Neuronal stem cell (in vitro differentiated cells): Measurements from ENCODE around the gene EHBP1L1.
A peak's percentile ranks its signal among the peaks of the same experiment; 100 is the strongest.

Source experiments
- DNase-seq: peaks from one replicate; pipeline ENCODE4 v3.0.0-alpha.2; 2013; ENCODE audit warnings: low spot score
- H2AFZ ChIP-seq: one replicate; pipeline ENCODE4 v1.6.1; 2013; ENCODE audit warnings: mild to moderate bottlenecking, low read length, inconsistent platforms
- H2AK5ac ChIP-seq: 2 replicates; pipeline ENCODE4 v1.6.1; 2013; ENCODE audit warnings: low read depth, mild to moderate bottlenecking, inconsistent platforms, low read length, moderate library complexity, mixed read lengths
- H2BK120ac ChIP-seq: 2 replicates; pipeline ENCODE4 v1.6.1; 2013; ENCODE audit warnings: low read depth, mild to moderate bottlenecking, inconsistent platforms, low read length, moderate library complexity, mixed read lengths
- H2BK12ac ChIP-seq: one replicate; pipeline ENCODE4 v1.6.1; 2013; ENCODE audit warnings: low read length, inconsistent platforms
- H2BK15ac ChIP-seq: 2 replicates; pipeline ENCODE4 v1.6.1; 2013; ENCODE audit warnings: mild to moderate bottlenecking, low read length, inconsistent platforms, mixed read lengths
- H2BK5ac ChIP-seq: one replicate; pipeline ENCODE4 v1.6.1; 2013; ENCODE audit warnings: inconsistent platforms, mild to moderate bottlenecking, low read length, moderate library complexity
- H3K14ac ChIP-seq: one replicate; pipeline ENCODE4 v1.6.1; 2013; ENCODE audit warnings: low read length, inconsistent platforms
- H3K18ac ChIP-seq: 2 replicates; pipeline ENCODE4 v1.6.1; 2013; ENCODE audit warnings: low read length, inconsistent platforms
- H3K23ac ChIP-seq: 2 replicates; pipeline ENCODE4 v1.6.1; 2013; ENCODE audit warnings: low read depth, mild to moderate bottlenecking, mixed read lengths, low read length, inconsistent platforms; ENCODE audit not compliant: poor library complexity
- H3K27ac ChIP-seq: replicated peaks from 3 replicates; pipeline ENCODE4 v1.5.1; 2013; ENCODE audit warnings: low read length, inconsistent platforms
- H3K27me3 ChIP-seq, 3 experiments: 2 replicates each; pipeline ENCODE4 v1.6.1; 2013; ENCODE audit warnings: low read length in 3 of 3, mild to moderate bottlenecking in 2 of 3, inconsistent platforms in 1 of 3, low read depth in 1 of 3, mixed read lengths in 1 of 3, moderate library complexity in 1 of 3; ENCODE audit not compliant: control insufficient read depth in 3 of 3, insufficient read depth in 3 of 3
- H3K36me3 ChIP-seq, 2 donors: replicated peaks in 1 of 2; 2 replicates each; pipeline ENCODE4 v1.6.1; 2013; ENCODE audit warnings: low read length in 2 of 2; ENCODE audit not compliant: control insufficient read depth in 2 of 2, insufficient read depth in 2 of 2
- H3K4ac ChIP-seq: 2 replicates; pipeline ENCODE4 v1.6.1; 2013; ENCODE audit warnings: inconsistent platforms, mild to moderate bottlenecking, low read length, moderate library complexity
- H3K4me1 ChIP-seq, 2 donors: 1 replicate in 1 of 2; 2 replicates in 1 of 2; pipeline ENCODE4 v1.6.1; 2013; ENCODE audit warnings: low read length in 2 of 2, low read depth in 1 of 2; ENCODE audit not compliant: control insufficient read depth in 2 of 2, insufficient read depth in 1 of 2
- H3K4me2 ChIP-seq: one replicate; pipeline ENCODE4 v1.6.1; 2013; ENCODE audit warnings: mild to moderate bottlenecking, low read length, inconsistent platforms; ENCODE audit not compliant: insufficient read depth, poor library complexity, severe bottlenecking
- H3K4me3 ChIP-seq, 2 donors: 2 replicates each; pipeline ENCODE4 v1.5.1; 2013; ENCODE audit warnings: low read length in 2 of 2, mild to moderate bottlenecking in 2 of 2, inconsistent platforms in 1 of 2, moderate library complexity in 1 of 2
- H3K79me1 ChIP-seq: one replicate; pipeline ENCODE4 v1.6.1; 2013; ENCODE audit warnings: low read depth, mild to moderate bottlenecking, inconsistent platforms, low read length, moderate library complexity
- H3K9ac ChIP-seq: one replicate; pipeline ENCODE4 v1.6.1; 2013; ENCODE audit warnings: mild to moderate bottlenecking, low read depth, low read length, inconsistent platforms; ENCODE audit not compliant: poor library complexity
- H3K9me3 ChIP-seq, 2 donors: replicated peaks in 1 of 2; 2 replicates each; pipeline versions ENCODE3 to v1.6.1; 2013; ENCODE audit warnings: low read length in 2 of 2, mild to moderate bottlenecking in 2 of 2, inconsistent platforms in 1 of 2, low read depth in 1 of 2, mixed read lengths in 1 of 2, moderate library complexity in 1 of 2; ENCODE audit not compliant: control insufficient read depth in 2 of 2, insufficient read depth in 1 of 2
- H4K8ac ChIP-seq: one replicate; pipeline ENCODE4 v1.6.1; 2013; ENCODE audit warnings: low read depth, mild to moderate bottlenecking, inconsistent platforms, low read length, moderate library complexity
- H4K91ac ChIP-seq: one replicate; pipeline ENCODE4 v1.6.1; 2013; ENCODE audit warnings: low read length, low read depth, mild to moderate bottlenecking, inconsistent platforms; ENCODE audit not compliant: poor library complexity
- WGBS, 2 donors: extraction: QIAGEN DNeasy Blood & Tissue Kit; methylation state at CpG; one replicate each; pipeline ENCODE4 v1.1.7; 2013; ENCODE audit warnings: missing lambda C conversion rate in 2 of 2, mixed read lengths in 1 of 2; ENCODE audit not compliant: insufficient read length in 2 of 2, insufficient replicate concordance in 1 of 2; ENCODE audit errors: extremely low coverage in 2 of 2; 5-methylcytosine and 5-hydroxymethylcytosine counted together

Gene EHBP1L1

DNA sequence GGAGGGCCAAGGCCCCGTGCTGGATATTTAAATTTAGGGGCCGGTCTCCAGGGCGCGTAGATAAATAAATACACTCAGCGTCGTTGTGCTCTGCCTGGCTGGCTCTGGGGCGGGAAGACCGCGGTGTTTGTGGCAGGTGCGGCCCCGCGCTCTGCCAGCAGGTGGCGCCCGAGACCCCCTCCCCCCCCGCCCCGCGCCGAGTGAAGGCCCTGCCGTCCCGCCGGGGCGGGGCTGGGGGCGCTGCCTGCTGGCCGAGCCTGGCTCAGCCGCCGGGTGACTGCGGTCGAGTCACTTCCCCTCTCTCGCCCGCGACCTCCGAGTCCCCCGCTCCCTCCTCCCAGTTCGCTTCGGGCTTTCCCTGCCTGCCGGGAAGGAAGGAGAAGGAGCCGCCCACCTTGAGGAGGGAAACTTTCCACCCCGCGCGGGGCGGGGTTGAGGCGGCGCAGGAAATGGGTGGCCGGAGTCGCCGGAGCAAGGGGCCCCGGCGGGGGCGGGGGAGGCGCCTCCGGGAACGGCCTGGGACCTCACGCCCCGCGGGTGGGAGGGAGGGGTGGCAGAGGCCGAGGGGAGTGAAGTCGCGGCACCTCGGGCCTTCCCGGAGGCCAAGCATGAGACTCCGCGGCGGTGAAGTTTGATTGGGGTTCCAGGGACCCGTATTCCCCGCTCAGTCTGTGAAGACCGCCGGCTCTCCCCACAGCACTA is 1.6 kb upstream of the EHBP1L1 start:
- Histone ChIP-seq H3K4me1 (peaks cover 33 to 45% of the 10 kb centered on the region in 2 donors), H2AK5ac (no peak overlapping the region), H3K4me2 (peak overlapping the region; percentile 75), H3K36me3 (peaks cover 4 to 16% of the 10 kb centered on the region in 2 donors), H3K14ac (no peak overlapping the region), H2AFZ (no peak overlapping the region), H2BK120ac (no peak overlapping the region), H3K27ac (no peak overlapping the region), H3K4ac (no peak overlapping the region), H3K9ac (no peak overlapping the region), H3K27me3 (peaks cover 0 to 25% (median 3%) of the 10 kb centered on the region in 3 experiments), H2BK12ac (no peak overlapping the region), H4K8ac (no peak overlapping the region), H3K9me3 (no peaks in the 10 kb centered on the region), H3K18ac (peak overlapping the region; percentile 53), H3K4me3 (peak overlapping the region; percentile 73 to 80), H2BK15ac (peak overlapping the region; percentile 26), H4K91ac (peak overlapping the region; percentile 76), H2BK5ac (peak overlapping the region; percentile 79), H3K79me1 (peaks cover 7% of the 10 kb centered on the region), H3K23ac (peak overlapping the region; percentile 47)
- no CpG with 5 or more reads among the region's 67 CpGs for WGBS, 2 donors
- peak; percentile 80 for DNase-seq

DNA sequence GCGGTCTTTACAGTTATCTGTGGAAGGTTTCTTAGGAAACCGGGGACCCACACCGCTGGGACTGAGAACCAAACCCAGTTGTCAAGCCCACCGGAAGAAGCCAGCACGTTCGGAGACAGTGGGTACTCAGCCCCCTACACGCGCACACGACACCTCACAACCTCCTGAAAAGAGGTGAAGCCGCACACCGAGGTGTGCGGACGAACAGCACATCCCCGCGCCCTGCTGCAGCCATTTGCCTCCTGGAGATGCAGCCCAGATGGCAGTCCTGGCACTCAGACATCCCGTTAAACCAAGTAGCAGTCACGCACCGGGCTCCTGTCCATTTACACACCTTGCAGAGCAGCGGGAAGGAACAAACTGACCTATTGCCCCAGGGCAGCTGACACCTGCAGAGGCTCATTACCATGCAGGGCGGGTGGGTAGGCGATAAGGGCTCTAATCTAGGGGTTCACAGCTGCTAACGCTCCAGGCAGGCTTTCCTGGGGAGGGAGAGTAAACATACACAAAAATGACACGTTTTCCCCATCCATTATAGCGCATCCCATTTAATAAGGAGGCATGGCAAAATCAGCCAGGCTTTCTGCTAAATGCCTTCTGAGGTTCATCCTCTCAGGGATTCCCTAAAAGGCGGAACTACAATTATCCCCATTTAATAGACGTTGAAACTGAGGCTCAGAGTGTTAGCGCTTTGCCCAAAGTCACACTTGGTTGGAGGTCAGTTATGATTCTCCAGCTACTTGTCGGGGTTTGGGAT is 864 bp upstream of the EHBP1L1 start:
- Histone ChIP-seq H3K9me3 (no peaks in the 10 kb centered on the region), H3K18ac (peak overlapping the region; percentile 72), H3K23ac (peak overlapping the region; percentile 43), H2BK120ac (no peak overlapping the region), H3K4me3 (peak overlapping the region in 1 of 2 donors; percentile 51), H2BK15ac (no peak overlapping the region), H2BK12ac (no peak overlapping the region), H3K79me1 (peaks cover 7% of the 10 kb centered on the region), H3K14ac (no peak overlapping the region), H3K36me3 (peaks cover 4 to 16% of the 10 kb centered on the region in 2 donors), H2BK5ac (no peak overlapping the region), H3K4me1 (peaks cover 31 to 44% of the 10 kb centered on the region in 2 donors), H3K27me3 (peaks cover 0 to 25% (median 3%) of the 10 kb centered on the region in 3 experiments), H4K8ac (no peak overlapping the region), H3K9ac (peak overlapping the region; percentile 80), H3K27ac (no peak overlapping the region), H2AFZ (no peak overlapping the region), H3K4me2 (peak overlapping the region; percentile 57), H3K4ac (no peak overlapping the region), H2AK5ac (peak overlapping the region; percentile 27), H4K91ac (no peak overlapping the region)
- DNase-seq = no peak
- WGBS, 2 donors = no CpG with 5 or more reads among the region's 28 CpGs

DNA sequence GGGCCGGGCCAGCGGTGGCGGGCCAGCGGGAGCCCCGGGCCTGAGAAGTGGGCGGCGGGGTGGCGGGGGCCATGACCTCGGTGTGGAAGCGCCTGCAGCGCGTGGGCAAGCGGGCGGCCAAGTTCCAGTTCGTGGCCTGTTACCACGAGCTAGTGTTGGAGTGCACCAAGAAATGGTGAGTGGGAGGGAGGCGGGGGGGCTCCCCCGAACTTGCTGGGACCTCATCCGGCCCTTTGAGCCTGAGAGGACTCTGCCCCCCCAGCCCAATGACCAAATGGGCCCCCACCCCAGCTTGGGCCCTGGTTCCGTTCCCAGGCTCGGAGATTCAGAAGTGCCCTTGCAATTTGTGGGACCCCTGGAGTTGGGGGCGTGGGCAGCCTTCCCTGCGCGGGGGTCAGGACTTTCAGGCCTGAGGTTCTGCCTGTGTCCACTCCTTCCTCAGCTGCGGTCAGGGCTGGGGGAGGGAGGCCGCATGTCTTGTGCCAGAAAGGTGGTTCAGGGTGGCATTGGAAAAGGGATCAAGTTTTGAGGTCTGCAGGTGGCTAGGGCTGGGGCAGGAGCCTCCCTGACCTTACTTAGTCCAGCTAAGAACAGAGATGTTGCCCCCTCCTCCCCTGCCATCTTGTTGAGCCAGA is 496 bp downstream of the EHBP1L1 start:
- H2BK5ac ChIP-seq = no peak overlapping the region
- H2AK5ac ChIP-seq = peak overlapping the region; percentile 92
- H3K4me2 ChIP-seq = peak overlapping the region; percentile 60
- no peak overlapping the region for H4K91ac ChIP-seq
- peak overlapping the region; percentile 35 for H2BK12ac ChIP-seq
- no peak overlapping the region for H2BK120ac ChIP-seq
- no peak overlapping the region for H3K27ac ChIP-seq
- H4K8ac ChIP-seq = peak overlapping the region; percentile 53
- no peaks in the 10 kb centered on the region for H3K9me3 ChIP-seq
- peaks cover 4 to 16% of the 10 kb centered on the region in 2 donors for H3K36me3 ChIP-seq
- peak overlapping the region; percentile 80 for H2BK15ac ChIP-seq
- H3K14ac ChIP-seq = no peak overlapping the region
- H3K18ac ChIP-seq = peak overlapping the region; percentile 95
- H3K4me1 ChIP-seq = peaks cover 26 to 37% of the 10 kb centered on the region in 2 donors
- H2AFZ ChIP-seq = no peak overlapping the region
- peaks cover 0 to 25% (median 3%) of the 10 kb centered on the region in 3 experiments for H3K27me3 ChIP-seq
- peak overlapping the region; percentile 77 for H3K23ac ChIP-seq
- WGBS, 2 donors = no CpG with 5 or more reads among the region's 26 CpGs
- DNase-seq = no peak
- no peak overlapping the region for H3K4ac ChIP-seq
- peaks cover 7% of the 10 kb centered on the region for H3K79me1 ChIP-seq
- H3K4me3 ChIP-seq = peak overlapping the region in 1 of 2 donors; percentile 80
- H3K9ac ChIP-seq = peak overlapping the region; percentile 90
